ENCODE data around the gene UBE2A.

GRCh38 chrX:119541188-119541587 is 33.2 kb upstream of the UBE2A start:
- TF ChIP-seq SIN3A (IDR thresholded peaks at IDR 0.05; ENCODE audit: borderline replicate concordance, low read depth, low read length) = no peak
- TF ChIP-seq, protein P1, sequence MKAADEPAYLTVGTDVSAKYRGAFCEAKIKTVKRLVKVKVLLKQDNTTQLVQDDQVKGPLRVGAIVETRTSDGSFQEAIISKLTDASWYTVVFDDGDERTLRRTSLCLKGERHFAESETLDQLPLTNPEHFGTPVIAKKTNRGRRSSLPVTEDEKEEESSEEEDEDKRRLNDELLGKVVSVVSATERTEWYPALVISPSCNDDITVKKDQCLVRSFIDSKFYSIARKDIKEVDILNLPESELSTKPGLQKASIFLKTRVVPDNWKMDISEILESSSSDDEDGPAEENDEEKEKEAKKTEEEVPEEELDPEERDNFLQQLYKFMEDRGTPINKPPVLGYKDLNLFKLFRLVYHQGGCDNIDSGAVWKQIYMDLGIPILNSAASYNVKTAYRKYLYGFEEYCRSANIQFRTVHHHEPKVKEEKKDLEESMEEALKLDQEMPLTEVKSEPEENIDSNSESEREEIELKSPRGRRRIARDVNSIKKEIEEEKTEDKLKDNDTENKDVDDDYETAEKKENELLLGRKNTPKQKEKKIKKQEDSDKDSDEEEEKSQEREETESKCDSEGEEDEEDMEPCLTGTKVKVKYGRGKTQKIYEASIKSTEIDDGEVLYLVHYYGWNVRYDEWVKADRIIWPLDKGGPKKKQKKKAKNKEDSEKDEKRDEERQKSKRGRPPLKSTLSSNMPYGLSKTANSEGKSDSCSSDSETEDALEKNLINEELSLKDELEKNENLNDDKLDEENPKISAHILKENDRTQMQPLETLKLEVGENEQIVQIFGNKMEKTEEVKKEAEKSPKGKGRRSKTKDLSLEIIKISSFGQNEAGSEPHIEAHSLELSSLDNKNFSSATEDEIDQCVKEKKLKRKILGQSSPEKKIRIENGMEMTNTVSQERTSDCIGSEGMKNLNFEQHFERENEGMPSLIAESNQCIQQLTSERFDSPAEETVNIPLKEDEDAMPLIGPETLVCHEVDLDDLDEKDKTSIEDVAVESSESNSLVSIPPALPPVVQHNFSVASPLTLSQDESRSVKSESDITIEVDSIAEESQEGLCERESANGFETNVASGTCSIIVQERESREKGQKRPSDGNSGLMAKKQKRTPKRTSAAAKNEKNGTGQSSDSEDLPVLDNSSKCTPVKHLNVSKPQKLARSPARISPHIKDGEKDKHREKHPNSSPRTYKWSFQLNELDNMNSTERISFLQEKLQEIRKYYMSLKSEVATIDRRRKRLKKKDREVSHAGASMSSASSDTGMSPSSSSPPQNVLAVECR (CRISPR knock-in tag; IDR thresholded peaks at IDR 0.05; ENCODE audit: borderline replicate concordance) = no peak
- no peak for TF ChIP-seq KDM5B (CRISPR knock-in tag; IDR thresholded peaks at IDR 0.05; ENCODE audit: borderline replicate concordance)
- no peak for TF ChIP-seq CTCF (CRISPR knock-in tag; IDR thresholded peaks at IDR 0.05)
- no peak for TF ChIP-seq ZZZ3 (CRISPR knock-in tag; IDR thresholded peaks at IDR 0.05; ENCODE audit: borderline replicate concordance)

All from HepG2 (cell line).